ENCODE data around the gene PKIB. TPM values are rescaled to one million over a fixed set of nuclear protein-coding genes. Genes with fewer than 3 reads are reported as not detected.

The PKIB gene
- total and polyA plus RNA-seq, 2 of the 4 experiments (the other 2 are of a cell fraction), result 6.3 to 13.1 TPM

DNA sequence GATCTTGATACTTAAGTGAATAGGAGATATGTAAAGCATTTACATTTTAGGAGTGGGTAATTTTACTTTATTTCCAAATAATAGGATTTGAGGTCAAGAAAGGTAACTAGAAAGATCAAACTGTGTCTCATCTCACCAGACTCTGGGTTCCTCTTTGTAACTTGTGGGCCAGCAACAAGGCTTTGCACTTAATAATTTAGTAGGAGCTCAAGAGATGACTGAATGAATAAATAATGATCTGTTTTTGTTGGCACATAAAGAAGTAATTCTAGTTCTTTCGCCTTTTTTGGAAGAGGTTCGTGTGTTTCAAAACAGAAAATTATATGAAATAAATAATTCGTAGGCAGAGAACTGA is 101.9 kb downstream of the PKIB start:
- Histone ChIP-seq H4K91ac (ENCODE audit: insufficient read depth, low read depth, low read length) (no peak overlapping the region), H2BK15ac (ENCODE audit: low read depth, low read length) (no peak overlapping the region), H3K9me3 (ENCODE audit: control insufficient read depth, insufficient read depth, low read length) (no peaks in the 10 kb centered on the region), H4K8ac (ENCODE audit: low read depth in 2 of 2, low read length in 2 of 2) (no peak overlapping the region), H2AK5ac (ENCODE audit: low read depth, low read length) (no peak overlapping the region), H3K9me1 (ENCODE audit: insufficient read depth, low read length) (no peaks in the 10 kb centered on the region), H3K23ac (ENCODE audit: low read depth, low read length) (no peak overlapping the region), H3K9ac (ENCODE audit: low read depth, low read length) (no peak overlapping the region), H3K27ac (ENCODE audit: insufficient read depth, low read length) (no peak overlapping the region), H3K4me3 (ENCODE audit: insufficient read depth, low read depth, low read length) (no peak overlapping the region), H3K4ac (ENCODE audit: low read depth, low read length) (no peak overlapping the region), H3K36me3 (ENCODE audit: control insufficient read depth, insufficient read depth, low read length) (no peaks in the 10 kb centered on the region), H2AK9ac (replicated peaks; ENCODE audit: low read depth, low read length, poor library complexity) (no peak overlapping the region), H2BK20ac (ENCODE audit: low read depth, low read length) (no peak overlapping the region), H3K79me1 (ENCODE audit: low read depth in 1 of 2, low read length in 2 of 2) (no peaks in the 10 kb centered on the region), H3K4me2 (ENCODE audit: low read depth, low read length) (no peak overlapping the region; the same call in 1 of the 2 replicates), H2AFZ (replicated peaks; ENCODE audit: low read length, poor library complexity) (no peak overlapping the region), H2BK5ac (ENCODE audit: low read depth, low read length, poor library complexity, severe bottlenecking) (no peak overlapping the region), H3K14ac (replicated peaks; ENCODE audit: low read depth, low read length) (no peak overlapping the region), H3K27me3 (ENCODE audit: control insufficient read depth, insufficient read depth, low read length) (no peaks in the 10 kb centered on the region), H3K4me1 (ENCODE audit: control insufficient read depth, insufficient read depth, low read length) (no peaks in the 10 kb centered on the region), H3K56ac (ENCODE audit: extremely low read depth, insufficient read depth, low read length) (no peak overlapping the region), H2BK120ac (ENCODE audit: low read depth, low read length) (no peak overlapping the region), H3K18ac (ENCODE audit: low read depth, low read length) (no peak overlapping the region), H4K5ac (ENCODE audit: low read depth, low read length) (no peak overlapping the region), H4K20me1 (ENCODE audit: insufficient read depth, low read length) (no peaks in the 10 kb centered on the region)
- dilution Hi-C loops (cut with HindIII; ENCODE audit: low sequenced_read_pairs, unreplicated experiment), result no loop called here
- ATAC-seq (ENCODE audit: low read depth) (no peak), DNase-seq (no peak)
- TF ChIP-seq, protein P1, sequence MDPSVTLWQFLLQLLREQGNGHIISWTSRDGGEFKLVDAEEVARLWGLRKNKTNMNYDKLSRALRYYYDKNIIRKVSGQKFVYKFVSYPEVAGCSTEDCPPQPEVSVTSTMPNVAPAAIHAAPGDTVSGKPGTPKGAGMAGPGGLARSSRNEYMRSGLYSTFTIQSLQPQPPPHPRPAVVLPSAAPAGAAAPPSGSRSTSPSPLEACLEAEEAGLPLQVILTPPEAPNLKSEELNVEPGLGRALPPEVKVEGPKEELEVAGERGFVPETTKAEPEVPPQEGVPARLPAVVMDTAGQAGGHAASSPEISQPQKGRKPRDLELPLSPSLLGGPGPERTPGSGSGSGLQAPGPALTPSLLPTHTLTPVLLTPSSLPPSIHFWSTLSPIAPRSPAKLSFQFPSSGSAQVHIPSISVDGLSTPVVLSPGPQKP (IDR thresholded peaks at IDR 0.05; ENCODE audit: borderline replicate concordance, low read depth, low read length), result no peak
- TF ChIP-seq RAD21 (IDR thresholded peaks at IDR 0.05; ENCODE audit: low read length), result no peak
- no peak for TF ChIP-seq RFX5 (IDR thresholded peaks at IDR 0.05; ENCODE audit: low read depth, low read length)
- TF ChIP-seq CHD1 (IDR thresholded peaks at IDR 0.05; ENCODE audit: low read depth, low read length), result no peak
- no CpG with 5 or more reads among the region's 3 CpGs for WGBS, 2 experiments (ENCODE audit: extremely low coverage in 2 of 2, insufficient read length in 1 of 2)
- intact Hi-C loops (cut with micrococcal nuclease), result no loop called here
- BruUV-seq (replicated peaks), result no TSS peak
- in situ Hi-C loops (cut with MboI; ENCODE audit: low sequenced_read_pairs), result no loop called here
- ChIA-PET CTCF (interaction anchor here (1.5 kb wide), 1 partner anchor 127 kb away, joined by 4 read pairs; no protein-coding TSS in a partner anchor), POLR2A (ENCODE audit: unreplicated experiment) (no interaction called here)

Measured in IMR-90 (cell line).